NCI-H446 (cell line): ENCODE measurements around the gene TOP2B.

Experiments used
- DNase-seq, 2 experiments: peaks; one replicate each; lab custom pipeline; 2025; lab: John Stamatoyannopoulos, UW

TOP2B gene, protein sequence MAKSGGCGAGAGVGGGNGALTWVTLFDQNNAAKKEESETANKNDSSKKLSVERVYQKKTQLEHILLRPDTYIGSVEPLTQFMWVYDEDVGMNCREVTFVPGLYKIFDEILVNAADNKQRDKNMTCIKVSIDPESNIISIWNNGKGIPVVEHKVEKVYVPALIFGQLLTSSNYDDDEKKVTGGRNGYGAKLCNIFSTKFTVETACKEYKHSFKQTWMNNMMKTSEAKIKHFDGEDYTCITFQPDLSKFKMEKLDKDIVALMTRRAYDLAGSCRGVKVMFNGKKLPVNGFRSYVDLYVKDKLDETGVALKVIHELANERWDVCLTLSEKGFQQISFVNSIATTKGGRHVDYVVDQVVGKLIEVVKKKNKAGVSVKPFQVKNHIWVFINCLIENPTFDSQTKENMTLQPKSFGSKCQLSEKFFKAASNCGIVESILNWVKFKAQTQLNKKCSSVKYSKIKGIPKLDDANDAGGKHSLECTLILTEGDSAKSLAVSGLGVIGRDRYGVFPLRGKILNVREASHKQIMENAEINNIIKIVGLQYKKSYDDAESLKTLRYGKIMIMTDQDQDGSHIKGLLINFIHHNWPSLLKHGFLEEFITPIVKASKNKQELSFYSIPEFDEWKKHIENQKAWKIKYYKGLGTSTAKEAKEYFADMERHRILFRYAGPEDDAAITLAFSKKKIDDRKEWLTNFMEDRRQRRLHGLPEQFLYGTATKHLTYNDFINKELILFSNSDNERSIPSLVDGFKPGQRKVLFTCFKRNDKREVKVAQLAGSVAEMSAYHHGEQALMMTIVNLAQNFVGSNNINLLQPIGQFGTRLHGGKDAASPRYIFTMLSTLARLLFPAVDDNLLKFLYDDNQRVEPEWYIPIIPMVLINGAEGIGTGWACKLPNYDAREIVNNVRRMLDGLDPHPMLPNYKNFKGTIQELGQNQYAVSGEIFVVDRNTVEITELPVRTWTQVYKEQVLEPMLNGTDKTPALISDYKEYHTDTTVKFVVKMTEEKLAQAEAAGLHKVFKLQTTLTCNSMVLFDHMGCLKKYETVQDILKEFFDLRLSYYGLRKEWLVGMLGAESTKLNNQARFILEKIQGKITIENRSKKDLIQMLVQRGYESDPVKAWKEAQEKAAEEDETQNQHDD (N-terminal part only)

DNA sequence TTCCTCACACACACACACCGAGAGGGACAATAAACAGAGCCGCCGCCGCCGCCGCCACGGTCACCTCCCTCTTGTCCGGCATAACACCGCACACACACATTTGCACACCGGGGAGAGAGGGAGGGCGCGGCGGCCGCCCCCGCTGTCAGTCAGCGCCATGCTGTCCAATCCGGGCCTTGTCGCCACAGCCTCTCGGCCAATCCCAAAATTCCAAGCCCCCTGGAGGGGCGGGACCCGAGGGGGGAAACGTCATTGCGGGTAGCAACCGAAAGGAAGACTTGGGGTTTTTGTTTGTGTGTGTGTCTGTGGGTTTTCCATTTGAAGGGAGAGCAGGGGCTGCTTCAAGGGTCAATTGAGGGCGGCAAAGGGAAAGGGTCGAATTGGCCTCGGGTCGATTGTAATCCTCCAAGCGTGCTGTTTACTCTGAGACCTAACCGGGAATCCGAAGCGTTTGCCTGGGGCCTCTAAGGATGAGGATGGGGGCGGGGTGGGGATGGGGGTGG is at the start of gene TOP2B:
Gene TOP2B, minus strand, starts transcription at position 96 of the 503 bp plus-strand sequence. CDS start 610 bp downstream, outside the sequence.
- peak; percentile 79 to 91 for DNase-seq

DNA sequence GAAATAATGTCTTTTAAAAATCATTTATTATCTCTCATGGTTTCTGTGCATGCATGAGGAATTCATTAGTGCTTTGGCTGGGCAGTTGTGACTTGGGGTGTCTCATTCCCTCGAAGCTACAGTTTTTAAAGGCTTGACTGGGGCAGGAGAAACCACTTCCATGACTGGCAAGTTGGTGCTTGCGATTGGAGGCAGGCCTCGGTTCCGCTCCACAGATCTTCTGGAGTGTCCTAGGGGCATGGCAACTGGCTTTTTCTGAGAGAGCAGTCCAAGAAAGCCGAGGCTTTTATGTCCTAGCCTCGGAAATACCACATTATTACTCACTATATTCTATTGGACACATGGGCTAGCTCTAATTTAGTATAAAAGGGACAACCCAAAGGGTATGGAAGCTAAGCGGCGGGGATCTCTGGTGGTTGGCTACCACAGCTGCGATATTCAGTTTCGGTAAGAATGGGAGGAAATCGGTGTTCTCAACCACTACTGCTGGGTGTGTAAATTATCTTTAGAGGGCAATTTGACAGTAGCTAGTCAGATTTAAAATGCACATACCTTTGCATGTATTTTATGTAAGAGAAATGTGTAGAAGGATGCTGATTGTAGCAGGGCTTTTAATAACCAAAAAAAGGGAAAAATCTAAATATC is 48.8 kb upstream of the TOP2B start:
- no peak for DNase-seq

DNA sequence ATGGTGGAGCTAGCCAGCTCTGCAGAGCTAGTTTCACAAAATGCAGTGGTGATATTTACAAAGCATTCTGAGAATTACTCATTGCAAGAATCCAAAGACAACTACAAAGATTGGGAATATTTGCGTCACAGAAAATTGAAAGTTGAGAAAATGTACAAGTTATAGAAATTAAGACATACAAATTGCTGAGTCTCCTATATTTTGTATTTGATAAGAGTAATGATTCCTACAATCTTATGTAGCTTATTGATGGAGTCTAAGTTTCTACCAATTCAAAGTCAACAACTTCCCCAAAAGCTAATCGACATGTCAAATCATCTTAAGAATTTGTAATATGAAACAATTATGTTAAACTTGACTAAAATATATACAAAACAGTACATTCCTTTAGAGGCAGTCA is 46.4 kb upstream of the TOP2B start:
- DNase-seq = no peak

DNA sequence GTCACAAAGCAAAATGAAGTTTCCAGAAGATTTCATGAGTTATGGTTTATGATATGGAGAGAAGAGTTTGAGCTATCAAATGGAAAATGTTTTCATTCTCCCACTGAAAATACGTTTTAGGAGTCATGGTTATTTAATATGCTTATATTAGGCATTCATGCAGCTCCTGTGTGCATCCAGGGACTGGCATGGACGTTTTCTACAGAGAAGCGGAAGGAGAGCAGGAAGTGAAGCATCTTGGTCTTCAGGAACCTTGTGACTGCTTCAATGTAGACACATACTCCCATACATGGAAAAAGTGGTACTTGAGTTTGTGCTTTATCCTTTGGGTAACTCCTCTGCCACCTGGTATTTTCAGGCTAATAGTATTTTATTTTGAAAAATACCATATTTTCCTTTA is 43.3 kb upstream of the TOP2B start:
- DNase-seq = no peak

DNA sequence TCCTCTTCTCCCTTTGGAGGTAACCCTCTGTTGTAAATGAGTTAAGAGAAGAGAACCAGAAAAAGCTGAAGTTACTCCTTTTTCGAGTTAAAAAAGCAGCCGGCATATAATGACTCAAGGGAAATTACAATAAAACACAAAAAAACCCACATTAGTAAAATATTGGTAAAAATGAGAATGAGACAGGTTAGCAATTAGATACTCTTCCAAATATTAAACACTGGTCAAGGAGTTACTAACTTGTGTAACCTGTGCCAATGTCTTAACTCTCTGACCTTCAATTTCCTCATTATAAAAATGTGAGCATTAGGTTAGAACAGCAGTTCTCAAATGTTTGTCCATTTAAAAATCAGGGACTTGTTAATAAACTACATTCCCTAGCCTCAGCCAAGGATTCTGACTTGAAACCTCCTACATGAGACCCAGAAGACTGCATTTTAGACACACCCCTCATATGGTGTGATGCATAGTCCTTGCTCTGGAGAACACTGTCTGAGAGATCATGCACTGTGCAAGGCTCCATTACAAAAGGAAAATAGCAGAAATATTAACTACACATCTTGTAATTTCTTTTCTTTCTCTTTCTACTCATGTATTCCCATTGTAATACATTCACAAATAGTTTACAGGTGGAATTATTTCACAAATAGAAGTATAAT is 42.7 kb upstream of the TOP2B start:
- DNase-seq = no peak

DNA sequence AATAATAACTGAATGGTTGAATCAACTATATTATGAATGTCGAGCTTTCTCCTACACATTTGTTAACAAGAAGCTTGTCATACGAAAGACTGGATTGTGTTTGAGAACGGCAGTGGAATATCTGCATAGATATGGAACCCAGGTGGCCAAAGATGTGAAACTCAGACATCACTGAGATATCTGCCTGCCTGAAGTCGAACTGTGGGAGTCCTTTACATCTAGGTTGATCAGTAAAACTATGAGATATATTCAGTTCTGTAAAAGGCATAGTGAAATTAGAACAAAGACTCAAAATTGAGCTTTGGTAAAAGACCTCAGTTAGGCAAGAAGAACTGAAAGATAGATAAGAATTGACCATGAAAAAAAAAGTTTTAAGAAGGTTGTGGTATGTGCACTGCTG is 41.5 kb upstream of the TOP2B start:
- DNase-seq = no peak

DNA sequence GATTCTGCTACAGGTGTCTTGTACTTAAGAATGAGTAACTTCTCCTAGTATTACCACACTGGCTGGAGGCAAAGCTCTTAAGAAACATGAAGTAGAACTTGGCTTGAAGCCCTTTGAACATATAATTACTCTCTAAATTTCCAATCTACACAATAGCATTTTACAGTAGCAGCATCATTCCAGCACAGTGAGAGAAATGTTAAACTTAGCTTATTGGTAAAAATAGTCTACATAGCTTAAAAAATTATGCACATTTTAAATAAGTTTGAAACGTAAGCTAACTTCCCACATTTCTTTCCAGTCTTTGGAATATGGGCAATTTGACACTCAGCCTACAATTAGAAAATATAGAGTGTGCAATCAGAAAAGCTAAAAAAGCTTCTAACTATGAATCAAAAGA is 32.8 kb upstream of the TOP2B start:
- DNase-seq = no peak

DNA sequence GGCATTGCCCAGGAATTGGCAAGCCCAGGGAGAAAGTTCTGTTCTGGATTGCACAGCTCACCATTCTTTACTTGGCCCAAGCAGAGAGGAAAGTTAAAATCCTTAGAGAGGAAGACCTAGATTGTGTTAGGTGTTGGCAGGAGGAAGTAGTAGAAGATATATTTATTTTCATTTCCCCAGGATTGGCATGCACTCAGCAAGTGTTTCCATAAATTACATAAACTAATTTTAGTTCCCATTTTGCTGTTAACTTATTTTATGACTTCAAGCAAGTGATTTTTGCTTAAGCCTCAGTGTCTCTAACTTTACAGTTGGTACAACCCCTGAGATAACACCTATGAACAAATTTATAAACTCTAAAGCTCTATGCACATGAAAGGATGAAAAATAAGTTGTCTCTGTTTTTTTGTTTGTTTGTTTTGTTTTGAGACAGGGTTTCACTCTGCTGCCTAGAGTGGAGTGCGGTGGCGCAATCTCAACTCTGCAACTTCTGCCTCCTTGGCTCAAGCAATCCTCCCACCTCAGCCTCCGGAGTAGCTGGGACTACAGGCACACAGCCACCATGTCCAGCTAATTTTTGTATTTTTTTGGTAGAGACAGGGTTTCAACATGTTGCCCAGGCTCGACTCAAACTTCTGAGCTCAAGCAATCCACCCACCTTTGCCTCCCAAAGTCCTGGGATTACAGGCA is 31.2 kb upstream of the TOP2B start:
- DNase-seq = no peak

DNA sequence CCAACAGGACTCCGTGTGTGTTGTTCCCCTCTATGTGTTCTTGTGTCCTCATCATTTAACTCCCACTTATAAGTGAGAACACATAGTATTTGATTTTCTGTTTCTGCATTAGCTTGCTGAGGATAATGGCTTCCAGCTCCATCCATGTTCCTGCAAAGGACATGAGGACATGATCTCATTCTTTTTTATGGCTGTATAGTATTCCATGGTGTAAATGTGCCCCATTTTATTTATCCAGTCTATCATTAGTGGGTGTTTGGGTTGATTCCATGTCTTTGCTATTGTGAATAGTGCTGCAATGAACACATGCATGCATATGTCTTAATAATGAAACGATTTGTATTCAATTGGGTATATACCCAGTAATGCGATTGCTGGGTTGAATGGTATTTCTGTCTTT is 28.5 kb upstream of the TOP2B start:
- DNase-seq = no peak

DNA sequence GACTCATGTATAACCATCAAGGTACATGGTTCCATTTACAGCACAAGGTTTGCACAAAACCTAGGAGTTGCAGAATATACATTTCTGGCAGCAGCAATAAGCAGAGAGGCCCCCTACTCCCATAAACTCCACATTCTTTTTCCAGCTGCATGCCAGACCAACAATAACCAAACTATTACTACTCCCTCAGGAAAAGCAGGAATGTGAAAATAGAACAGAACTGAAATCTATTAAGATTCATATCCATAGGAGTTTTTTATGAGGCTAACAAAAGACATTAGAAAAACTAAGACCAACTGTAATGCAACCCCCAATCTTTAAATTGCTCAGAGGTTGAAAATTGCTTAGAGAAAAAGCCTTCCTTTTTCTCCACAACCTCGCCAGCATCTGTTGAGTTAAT is 27.6 kb upstream of the TOP2B start:
- DNase-seq = no peak

DNA sequence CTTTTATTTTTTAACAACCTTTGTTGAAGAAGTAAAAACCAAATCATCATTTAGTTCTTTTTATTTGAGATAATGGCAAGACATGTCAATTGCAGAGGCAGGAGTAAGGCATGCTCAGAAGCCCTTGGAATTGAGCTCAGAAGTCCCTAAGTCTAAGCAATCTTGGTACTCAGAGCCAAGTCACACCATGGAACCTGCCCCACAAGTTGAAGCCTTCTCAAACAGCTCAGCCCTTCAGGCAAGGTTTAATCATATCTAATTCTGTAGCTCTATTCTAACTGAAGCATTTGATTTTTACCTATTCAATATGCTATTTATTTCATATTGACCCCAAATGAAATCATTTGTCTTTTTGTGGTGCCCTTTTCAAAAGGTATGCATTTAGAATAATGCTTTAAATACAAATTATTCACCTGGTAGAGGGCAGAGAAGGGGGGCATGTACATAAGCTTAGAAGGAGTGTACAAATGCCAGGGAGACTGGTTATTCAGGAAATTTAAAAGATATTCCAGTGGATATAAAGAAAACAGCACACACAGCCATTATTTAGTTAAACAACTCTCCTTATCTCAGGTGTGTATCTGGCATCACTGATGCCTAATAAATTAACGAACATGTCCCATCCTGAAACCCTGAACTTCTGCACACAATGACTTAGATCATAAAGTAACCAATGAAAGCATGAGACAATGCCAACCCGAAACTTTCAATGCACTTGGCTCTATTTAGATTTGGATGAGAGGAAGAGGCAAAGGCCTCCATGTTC is 26.2 kb upstream of the TOP2B start:
- DNase-seq = no peak

DNA sequence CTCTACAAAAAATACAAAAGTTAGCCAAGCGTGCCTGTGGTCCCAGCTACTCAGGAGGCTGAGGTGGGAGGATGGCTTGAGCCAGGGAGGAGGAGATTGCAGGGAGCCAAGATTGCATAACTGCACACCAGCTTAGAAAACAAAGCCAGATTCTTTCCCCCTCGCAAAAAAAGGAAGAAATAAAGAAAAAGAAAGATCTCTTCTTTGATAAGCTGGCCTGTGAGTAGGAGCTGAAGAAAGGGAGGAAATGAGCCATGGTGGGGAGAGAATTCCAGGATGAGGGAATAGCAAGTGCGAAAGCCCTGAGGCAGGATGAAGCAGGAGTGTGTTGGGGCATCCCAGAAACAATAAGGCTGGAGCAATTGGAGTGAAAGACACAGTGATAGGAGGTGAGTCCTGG is 24.5 kb upstream of the TOP2B start:
- DNase-seq = no peak

DNA sequence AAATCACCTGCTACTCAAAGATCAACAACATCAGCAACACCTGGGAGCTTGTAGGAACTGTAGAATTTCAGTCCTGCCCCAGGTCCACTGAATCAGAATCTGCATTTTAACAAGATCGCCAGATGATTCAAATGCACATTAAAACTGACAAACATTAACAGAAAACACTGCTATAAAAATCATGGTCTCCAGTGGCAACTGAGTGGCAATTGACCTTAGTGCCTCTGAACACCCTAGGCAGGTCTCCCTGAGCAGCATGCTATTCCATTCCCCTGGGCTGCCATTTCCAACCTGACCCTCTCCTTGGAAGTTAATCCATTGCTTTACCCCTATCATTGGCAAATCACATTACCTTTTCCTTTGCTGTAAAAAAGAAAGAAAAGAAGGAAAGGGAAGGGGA is 23.0 kb upstream of the TOP2B start:
- no peak for DNase-seq

DNA sequence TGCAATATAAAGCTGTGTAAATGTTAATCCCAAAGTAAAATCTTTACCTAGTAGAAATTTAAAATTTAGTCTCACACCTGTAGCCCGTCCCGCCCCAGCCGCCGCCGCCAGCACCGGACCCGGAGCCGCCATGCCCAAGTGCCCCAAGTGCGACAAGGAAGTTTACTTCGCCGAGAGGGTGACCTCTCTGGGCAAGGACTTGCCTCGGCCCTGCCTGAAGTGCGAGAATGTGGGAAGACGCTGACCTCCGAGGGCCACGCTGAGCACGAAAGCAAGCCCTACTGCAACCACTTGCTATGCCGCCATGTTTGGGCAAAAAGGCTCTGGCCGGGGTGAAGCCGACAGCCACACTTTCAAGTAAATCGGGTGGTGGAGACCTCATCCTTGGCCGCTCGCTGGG is 22.1 kb upstream of the TOP2B start:
- no peak for DNase-seq

DNA sequence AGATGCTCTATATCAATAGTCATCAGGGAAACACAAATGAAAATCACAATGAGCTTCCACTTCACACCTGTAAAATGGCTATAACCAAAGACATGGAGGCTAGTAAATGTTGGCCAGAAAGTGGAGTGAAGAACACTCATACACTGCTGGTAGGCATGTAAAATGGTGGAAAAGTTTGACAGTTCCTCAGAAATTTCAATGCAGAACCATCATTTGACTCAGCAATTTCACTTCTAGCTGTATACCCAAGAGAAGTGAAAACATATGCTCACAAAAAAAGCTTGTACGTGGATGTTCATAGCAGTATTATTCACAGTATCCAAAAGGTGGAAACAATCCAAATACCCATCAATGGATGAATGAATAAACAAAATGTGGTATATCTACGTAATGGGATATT is 19.2 kb upstream of the TOP2B start:
- no peak for DNase-seq

DNA sequence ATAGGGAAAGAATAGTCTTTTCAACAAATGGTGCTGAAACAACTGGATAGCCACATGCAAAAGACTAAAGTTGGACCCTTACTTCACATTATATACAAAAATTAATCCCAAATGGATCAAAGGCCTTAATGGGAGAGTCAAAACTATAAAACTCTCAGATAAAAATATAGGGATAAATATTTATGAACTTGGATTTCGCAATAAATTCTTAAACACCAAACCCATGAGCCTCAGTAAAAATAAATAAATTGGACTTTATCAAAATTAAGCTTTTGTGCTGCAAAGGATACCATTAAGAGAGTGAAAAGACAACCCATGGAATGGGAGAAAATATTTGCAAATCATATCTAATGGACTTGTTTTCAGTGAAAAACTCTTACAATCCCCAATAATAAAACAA is 18.7 kb upstream of the TOP2B start:
- DNase-seq = no peak

DNA sequence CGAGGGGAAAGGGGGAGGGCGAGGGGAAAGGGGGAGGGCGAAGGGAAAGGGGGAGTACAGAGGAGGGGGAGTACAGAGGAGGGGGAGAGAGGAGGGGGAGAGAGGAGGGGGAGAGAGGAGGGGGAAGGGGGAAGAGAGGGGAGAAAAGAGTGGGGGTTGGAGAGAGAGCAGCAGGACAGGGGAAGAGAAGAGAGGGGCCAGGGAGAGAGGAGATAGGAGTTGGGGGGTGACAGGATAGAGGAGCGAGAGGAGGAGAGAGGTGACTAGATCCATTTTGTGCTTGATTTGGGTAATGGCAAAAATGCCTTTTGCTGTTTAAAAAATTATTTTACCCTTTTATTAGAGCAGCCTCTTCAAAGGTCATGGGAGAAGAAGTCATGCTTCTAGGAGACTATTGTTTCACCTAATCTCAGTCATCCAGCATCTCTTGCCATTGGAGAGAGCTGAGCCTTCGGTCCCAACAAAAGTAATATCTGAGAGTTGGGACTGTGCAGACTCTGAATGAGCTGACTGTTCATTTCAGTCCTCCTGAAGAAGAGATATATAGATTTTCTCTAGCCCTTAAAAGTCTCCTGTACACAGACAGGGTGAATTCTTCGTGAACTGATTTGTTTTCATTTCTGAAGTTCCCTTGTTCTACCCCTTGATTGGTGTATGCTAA is 15.1 kb upstream of the TOP2B start:
- DNase-seq = no peak

DNA sequence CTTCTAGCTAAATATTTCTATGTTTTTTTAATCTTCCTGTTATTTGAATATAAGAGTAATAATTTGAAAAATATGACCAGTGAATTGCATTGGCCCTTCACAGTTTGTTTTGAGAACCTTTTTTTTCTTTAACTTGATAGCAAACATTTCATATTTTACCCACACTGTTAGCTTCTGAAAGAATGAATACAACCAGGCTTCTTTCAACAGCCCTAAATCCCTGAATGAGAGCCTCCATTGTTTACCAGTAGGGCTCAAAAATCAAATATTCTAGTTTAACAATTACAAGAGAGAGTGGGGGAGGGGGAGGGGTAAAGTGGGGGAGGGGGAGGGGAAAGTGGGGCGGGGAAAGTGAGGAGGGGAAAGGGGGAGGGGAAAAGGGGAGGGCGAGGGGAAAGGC is 14.5 kb upstream of the TOP2B start:
- DNase-seq = no peak

DNA sequence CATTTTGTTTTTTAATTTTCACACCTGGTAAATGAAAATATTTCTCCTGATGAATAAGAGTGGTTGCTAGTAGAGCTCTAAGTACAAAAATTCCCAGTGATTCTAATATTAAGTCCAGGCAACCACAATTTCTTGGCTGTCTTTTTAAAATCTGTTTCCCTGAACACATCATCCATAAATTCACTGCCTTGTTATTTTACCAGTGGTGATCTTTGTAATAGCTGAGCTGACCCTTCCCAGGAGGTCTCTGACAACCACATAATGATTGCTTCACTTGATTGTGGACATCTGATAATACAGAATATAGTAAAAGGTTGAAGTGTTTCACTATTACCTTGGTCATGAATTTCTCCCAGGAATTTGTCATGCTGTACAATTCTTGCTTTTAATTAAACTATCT is 13.9 kb upstream of the TOP2B start:
- no peak for DNase-seq

DNA sequence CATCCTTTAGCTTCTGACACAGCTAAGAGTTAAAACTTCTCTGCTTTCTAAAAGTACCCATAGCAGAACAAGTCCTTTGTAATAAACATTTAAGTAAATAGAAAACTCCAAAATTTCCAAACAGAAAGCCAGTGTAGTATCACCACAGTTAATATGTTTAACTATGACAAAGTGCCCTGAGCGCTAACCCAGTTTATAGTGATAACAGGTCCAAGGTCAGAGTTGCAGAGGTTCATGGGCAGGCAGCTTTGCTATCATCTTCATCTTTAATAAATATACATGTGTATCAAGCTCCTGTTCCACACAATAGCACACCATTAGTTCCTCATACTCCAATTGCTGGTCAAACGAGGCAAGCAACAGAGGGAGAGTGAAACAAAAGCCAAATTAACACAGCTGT is 12.4 kb upstream of the TOP2B start:
- DNase-seq = no peak
